GM19099 (cell line): ENCODE data around the gene SPATA31C1.

ENCODE experiments used
- POLR2A ChIP-seq: IDR thresholded peaks from 3 replicates; pipeline ENCODE4 v1.6.1; 2011; ENCODE audit warnings: low read depth; ENCODE audit not compliant: insufficient read length; ENCODE audit errors: extremely low read depth

SPATA31C1 gene

DNA sequence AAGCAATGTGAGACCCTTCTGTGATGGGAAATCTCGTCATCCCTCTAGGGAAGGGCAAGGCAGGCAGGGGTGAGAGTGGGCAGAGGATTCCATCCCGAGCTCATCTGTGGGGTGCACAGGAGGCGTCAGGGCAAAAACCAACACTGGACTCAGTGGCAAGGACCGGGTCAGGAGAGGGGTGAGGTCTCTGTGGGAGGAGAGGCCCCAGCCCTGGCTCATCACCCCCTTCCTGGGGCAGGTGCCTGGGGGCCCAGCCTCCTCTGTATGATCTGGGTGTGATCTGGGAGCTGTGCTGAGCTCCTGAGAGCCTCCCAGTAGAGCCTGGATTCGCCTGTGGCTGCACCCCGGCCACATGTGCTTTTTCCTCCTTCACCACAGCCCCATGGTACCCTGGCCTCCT lies 34.5 kb upstream of the SPATA31C1 start:
- no peak for TF ChIP-seq POLR2A

DNA sequence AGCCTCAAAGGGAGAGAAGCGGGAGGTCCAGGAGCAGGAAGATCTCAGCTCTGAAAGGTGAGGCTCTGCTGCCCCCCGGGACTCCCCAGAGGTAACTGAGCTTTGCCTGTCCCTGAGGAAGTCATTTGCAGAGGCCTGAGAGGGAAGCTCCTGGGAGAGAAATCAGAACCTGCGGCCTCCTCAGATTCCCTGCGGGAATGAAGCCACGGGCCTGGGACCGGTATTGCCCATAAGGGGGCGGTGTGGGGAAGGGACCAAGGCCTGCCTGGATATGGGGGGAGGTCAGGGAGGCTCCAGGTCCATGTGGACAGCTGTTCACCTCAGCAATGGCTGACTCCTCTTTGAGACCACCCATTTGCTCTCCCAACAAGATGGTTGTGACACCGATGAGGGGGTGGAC lies 33.8 kb upstream of the SPATA31C1 start:
- TF ChIP-seq POLR2A, result no peak

DNA sequence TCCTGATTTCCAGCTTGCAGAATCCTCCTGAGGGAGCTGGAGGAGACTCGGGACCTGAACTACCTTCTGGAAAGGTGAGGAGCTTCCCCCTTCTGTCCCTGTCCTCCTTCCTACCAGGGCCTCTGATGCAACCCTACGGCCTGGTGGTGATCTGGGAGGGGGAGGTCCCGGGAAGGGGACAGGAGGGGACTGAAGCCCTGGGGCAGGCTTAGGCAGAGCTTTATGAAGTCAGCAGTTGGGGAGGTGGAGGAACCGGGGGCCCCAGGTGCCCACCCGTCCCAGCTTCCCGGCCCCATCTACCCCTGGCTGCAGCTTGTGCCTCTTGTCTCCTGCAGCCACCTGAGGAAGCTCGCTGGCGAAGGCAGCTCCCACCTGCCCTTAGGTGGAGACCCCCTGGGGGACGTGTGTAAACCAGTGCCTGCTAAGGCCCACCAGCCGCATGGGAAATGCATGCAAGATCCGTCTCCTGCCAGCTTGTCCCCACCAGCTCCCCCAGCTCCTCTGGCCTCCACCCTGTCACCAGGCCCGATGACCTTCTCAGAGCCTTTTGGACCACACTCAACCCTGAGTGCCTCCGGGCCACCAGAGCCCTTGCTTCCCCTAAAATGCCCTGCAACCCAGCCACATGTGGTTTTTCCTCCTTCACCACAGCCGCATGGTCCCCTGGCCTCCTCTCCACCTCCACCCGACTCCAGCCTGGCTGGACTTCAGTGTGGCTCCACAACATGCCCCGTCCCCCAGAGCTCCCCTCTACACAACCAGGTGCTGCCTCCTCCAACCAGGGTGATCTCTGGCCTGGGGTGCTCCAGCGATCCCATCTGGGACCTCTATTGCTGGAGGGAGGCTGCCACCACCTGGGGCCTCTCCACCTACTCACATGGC lies 32.9 kb upstream of the SPATA31C1 start:
- no peak for TF ChIP-seq POLR2A

DNA sequence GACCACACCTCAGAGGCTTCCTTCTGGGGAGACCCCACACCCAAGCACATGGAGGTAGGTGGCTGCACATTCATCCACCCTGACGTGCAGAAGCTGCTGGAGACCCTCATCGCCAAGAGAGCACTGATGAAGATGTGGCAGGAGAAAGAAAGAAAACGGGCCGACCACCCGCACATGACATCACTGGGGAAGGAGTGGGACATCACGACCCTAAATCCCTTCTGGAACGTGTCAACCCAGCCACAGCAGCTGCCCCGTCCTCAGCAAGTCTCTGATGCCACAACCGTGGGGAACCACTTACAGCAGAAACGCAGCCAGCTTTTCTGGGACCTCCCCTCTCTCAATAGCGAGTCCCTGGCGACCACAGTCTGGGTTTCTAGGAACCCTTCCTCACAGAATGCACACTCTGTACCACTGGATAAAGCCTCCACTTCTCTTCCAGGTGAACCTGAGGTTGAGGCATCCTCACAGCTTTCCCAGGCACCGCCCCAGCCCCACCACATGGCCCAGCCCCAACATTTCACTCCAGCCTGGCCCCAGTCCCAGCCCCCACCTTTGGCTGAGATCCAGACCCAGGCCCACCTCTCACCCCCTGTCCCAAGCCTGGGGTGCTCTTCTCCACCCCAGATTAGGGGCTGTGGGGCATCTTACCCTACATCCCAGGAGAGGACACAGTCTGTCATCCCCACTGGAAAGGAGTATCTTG lies 32.1 kb upstream of the SPATA31C1 start:
- TF ChIP-seq POLR2A, result no peak

DNA sequence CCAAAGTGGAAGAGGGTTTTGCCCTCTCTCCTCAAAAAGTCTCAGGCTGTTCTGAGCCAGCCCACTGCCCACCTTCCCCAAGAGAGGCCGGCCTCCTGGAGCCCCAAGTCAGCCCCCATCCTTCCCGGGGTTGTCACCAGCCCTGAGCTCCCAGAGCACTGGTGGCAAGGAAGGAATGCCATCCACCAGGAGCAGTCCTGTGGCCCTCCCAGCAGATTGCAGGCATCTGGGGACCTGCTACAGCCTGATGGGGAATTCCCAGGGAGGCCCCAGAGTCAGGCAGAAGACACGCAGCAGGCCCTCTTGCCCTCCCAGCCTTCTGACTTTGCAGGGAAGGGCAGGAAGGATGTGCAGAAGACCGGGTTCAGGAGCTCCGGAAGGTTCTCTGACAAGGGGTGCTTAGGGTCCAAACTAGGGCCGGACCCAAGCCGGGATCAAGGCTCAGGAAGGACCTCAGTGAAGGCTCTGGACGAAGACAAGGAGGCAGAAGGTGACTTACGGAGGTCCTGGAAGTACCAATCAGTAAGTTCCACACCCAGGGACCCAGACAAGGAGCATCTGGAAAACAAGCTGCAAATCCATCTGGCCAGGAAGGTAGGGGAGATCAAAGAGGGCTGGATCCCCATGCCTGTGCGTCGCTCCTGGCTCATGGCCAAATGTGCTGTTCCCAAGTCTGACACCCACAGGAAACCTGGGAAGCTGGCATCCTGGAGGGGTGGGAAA lies 31.4 kb upstream of the SPATA31C1 start:
- TF ChIP-seq POLR2A, result no peak

DNA sequence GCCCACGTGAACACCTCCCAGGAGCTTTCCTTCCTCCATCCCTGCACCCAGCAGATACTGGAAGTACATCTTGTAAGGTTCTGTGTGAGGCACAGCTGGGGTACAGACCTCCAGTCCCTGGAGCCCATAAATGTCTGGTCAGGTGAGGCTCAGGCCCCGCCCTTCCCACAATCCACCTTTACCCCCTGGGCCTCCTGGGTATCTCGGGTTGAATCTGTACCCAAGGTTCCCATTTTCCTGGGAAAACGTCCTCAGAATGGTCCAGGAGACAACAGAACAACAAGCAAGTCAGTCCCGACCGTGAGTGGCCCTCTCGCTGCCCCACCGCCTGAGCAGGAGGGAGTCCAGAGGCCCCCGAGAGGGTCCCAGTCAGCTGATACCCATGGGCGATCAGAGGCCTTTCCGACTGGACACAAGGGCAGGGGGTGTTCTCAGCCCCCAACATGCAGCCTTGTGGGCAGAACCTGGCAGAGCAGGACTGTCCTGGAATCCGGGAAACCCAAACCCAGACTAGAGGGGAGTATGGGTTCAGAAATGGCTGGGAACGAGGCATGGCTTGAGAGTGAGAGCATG lies 30.7 kb upstream of the SPATA31C1 start:
- TF ChIP-seq POLR2A, result no peak

DNA sequence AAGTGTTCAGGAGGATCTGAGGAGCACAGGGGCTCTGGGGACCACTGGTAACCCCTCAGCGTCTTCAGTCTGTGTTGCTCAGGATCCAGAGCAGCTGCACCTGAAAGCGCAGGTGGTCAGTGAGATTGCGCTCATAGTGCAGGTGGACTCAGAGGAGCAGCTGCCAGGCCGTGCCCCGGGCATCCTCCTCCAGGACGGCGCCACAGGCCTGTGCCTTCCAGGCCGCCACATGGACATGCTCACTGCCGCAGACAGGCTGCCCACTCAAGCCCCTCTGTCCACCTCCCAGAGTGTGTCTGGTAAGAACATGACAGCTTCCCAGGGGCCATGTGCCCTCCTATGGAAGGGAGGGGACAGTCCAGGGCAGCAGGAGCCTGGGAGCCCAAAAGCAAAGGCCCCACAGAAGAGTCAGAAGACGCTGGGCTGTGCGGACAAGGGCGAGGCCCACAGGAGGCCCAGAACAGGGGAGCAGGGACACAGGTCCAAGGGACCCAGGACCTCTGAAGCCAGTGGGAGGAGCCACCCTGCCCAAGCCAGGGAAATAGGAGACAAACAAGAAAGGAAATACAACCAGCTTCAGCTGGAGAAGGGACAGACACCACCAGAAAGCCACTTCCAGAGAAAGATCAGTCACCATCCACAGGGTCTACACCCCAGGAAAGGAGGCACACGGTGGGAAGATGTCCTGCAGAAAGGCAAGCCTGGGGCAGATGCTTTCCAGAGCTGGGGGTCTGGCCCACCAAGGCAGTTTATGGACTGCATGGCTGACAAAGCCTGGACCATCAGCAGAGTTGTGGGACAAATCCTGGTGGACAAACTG lies 29.9 kb upstream of the SPATA31C1 start:
- TF ChIP-seq POLR2A, result no peak

DNA sequence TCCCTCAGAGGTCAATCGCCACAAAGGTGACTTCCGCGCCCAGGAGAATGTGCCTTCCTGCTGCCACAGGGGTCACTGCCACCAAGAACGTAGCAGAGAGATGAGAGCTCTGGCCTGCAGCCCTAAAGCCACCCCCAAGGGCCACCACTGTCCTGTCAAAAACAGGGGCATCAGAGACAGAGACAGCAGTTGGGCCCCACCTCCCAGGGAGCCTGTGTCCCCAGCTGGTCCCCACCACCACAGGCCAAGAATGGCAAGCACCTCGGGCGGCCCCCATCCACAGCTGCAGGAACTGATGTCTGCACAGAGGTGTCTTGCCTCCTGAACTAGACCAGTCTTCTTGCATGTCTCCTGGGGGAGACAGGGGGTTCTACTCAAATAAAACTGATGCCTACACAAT lies 29.3 kb upstream of the SPATA31C1 start:
- no peak for TF ChIP-seq POLR2A

DNA sequence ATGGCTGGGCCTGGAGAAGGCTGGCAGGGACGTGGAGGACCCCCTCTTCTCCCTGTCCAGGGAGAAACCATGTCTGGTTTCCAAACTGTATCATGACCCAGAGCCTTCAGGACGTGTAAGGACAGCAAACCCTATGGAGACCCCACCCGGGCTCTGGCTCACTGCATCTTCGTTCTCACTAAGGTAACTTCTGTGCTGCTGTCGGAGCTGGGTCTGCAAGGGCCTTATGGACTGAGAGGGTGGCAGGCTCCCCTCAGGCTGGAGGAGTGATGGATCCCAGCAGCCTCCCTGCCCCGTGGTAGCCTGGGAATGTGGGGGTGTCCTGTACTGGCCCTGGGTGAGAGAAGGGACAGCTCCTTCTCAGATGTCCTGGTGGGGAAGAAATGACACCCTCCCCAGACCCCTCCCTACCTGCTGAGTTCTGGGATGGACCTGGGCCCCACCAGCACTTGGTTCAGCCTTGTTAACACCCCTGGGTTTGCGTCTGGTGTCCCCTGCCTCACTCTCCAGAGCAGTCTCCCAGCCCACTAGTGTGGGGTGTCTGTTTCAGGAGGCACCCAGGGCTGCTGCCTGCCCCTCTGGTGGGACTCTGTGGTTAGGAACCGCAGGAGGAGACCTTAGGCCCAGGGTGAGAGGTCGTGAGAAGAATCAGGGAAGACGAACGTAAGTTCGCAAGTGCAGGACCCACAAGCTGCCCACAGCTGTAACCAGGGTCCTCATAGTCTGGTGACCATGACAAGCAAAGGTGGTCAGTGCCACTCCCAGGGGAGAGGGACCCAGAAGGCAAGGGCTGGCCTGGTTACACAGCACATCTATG lies 28.5 kb upstream of the SPATA31C1 start:
- TF ChIP-seq POLR2A, result no peak

DNA sequence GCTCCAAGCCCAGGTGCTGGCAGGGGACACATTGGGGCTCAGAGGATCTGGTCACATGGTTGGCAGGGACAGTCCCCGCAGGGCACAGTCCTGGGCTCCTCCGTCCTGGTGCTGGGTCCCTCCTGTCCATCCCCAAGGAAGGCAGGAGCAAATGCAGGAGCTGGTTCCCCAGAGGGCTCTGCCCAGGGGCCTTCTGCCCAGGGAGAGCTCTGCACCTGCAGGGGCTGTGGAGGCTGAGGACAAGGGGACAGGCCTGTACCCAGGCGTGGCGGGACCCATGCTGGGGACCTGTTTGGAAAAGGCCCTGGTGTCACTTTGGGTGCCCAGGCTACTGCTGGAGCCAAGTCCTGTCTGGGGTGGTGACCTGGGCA lies 27.9 kb upstream of the SPATA31C1 start:
- TF ChIP-seq POLR2A, result no peak

DNA sequence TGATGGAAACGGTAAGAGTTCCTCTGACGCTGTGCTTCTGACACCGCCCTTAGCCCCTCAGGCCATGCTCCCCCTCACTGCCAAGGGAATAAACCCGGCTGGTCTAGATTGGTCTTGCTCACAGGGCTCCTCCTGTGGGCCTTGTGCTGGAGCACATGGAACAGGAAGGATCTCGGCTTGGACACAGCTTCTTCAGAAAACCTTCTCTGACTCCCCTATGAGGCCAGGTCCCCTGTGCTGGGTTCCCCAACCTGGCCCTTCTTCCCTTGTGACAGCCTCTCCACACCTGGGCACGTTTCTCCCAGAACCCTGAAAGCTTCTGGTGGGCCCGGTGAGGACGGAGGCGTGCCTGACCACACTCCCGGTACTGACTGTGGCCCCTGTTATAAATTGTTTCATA lies 26.9 kb upstream of the SPATA31C1 start:
- no peak for TF ChIP-seq POLR2A

DNA sequence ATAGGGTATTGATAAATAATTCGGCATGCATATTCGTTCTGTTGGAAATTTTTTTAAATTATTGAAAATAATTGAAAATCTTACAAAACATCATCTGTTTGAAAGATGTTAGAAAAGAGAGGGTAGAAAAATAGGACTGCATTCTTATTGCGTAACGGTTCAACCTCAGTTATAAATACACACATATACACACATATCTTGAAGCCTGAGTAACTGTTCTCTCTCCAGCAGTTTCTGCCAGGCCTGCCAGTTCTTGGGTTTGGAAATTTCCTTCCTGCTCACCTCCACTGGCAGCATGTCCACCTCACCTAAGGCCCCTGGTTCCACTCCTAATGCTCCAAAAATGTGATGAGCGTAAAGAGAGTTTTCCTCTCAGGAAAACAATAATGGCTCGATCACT lies 26.0 kb upstream of the SPATA31C1 start:
- no peak for TF ChIP-seq POLR2A

DNA sequence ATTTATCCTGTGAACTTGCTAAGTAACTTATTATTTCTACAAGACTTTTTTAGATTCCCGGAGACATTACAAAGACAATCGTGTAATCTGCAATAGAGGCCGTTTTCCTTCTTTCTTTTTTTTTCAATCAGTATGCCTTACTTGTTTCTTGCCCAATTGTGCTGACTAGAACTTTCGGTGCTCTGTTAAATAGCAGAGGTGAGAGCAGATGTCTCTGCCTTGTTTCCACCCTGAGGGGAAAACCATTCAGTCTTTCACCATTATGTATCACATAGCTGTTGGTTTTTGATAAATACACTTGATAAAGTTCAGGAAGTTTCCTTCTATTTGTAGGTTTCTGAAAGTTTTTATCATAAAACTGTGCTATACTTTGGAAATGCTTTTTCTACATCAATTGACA lies 24.8 kb upstream of the SPATA31C1 start:
- TF ChIP-seq POLR2A, result no peak
